Hypothalamus (tissue), 51 donors: ENCODE measurements around the gene UBXN2A.
"Not testable (repeated sequence)": the region's sequence is repeated elsewhere in the genome, so short reads cannot be mapped to it uniquely, and the experiment has no call there.

Experiments
- DNase-seq, 51 donors: peaks; one replicate each; lab custom pipeline; 2025; lab: John Stamatoyannopoulos, UW

UBXN2A gene

DNA sequence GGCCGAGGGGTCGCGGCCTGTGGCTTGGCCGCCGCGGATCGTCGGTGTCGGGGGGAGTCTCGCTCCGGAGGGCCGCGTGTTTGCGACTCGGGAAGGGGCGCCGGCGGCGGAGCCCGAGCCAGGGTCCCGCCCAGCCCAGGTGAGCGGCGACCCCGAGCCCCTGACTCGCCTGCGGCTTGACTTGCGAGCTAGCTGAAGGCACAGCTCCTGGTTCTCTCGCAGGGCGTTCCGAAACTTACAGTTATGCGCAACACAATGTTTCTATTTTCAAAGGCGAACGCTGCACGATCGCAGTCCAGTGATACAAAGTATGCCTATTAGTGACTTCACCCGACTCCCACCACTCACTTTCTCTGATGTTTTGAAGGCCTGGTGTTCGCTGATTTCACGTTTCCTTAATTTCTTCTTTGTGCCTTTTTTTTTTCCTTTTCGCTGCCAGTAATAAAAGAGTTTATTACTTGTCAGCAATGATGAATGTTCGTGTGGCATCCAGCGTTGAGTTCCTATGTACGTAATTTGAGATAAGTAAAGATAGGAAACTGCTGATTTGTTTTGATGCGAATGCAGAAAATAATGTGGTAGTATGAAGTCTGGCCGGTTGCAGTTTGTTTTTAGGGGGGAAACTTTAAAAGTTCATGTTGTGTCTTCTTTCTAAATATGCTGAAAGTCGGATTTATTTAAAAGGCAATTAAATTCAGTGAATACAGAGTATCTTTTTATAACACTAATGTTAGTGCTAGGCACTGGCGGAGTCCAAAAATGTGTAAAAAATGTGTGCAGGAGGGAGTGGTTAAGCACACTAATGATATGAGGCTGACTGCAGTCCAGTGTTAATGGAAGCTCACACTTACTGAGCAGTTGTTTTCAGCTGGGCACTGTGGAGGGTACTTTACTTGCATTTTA lies 706 bp downstream of the UBXN2A start:
- DNase-seq: peak in 11 of 51 donors; percentile 12 to 55 (median 38)

DNA sequence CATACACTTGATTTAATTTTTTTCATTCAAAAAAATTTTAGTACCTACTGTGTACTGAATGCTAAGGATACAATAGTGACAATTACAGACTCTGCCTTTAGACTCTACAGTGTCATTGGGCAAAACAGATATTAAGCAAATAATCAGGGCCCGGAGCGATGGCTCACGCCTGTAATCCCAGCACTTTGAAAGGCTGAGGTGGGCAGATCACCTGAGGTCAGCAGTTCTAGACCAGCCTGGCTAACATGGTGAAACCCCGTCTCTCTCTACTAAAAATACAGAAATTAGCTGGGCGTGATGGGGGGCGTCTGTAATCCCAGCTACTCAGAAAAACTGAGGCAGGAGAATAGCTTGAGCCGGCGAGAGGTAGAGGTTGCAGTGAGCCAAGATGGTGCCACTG lies 1.4 kb downstream of the UBXN2A start:
- no peak for DNase-seq

DNA sequence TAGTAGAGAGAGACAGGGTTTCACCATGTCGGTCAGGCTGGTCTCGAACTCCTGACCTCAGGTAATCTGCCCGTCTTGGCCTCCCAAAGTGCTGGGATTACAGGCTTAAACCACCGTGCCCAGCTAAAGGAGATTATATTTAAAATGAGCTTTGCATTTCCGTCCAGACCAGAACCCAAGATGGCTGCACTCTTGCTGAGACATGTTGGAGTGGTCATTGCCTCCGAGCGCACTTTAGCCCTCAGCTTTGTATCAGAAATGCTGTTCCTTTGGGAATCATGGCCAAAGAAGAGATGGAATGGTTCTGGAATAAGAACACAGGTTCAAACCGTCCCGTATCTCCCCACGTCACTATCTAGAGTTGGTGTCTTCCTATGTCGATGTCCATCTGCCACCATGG lies 3.4 kb downstream of the UBXN2A start:
- DNase-seq: no peak

DNA sequence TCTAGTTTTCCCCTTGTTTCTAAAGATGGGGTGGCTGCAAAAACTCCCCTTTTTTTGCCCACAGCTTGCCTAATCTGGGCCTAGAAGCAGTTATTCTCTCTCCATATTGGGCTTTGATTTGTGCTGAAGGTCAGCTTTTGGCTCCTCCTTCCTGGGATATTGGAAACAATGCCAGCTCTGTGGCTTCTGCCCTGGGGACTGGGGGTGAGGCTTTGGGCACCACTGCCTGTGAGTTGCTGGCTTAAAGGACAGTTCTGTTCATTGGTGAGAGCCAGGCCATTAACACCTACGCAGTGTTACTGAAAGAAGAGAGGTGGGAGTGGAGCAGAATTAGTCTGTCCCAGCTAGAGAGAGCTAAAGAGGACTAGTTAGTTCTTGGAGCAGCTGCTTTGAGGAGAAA lies 4.3 kb downstream of the UBXN2A start:
- peak in 19 of 51 donors; percentile 1 to 54 (median 19) for DNase-seq

DNA sequence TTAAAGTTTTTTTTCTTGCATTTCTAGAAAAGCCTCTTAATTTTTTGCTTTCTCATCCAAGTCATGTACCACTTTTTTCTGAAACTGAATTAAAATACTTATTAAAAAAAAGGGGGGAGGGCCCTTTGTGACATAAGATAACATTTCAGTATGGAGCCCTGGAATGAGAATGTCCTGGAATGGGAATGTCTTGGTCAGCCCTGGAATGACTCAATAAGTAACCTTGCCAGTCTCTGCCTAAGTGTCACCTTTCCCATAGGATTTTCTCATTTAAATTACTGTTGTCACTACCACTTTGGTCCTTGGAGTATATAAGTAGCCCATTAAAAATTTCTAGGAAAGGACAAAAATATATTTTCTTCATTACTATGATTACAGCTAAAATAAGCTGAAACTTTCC lies 4.7 kb downstream of the UBXN2A start:
- no peak for DNase-seq

DNA sequence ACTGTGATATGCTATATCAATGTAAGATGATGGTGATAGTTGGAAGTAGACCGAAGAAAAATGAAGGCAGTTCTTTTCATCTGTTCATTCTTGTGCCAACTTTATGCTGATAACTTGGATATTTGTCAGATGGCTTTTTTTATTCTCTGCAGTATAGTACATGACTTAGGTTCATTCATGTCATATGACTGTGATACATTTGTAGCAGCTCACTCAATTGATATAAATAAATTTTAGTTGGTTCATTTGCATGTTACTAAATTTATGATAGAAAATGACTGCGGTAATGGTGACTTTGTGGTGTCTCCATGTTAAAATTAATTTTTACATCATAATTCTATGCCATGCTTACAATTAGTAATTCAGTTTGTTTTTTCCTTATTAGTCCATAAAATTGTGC lies 7.1 kb downstream of the UBXN2A start:
- DNase-seq: no peak

DNA sequence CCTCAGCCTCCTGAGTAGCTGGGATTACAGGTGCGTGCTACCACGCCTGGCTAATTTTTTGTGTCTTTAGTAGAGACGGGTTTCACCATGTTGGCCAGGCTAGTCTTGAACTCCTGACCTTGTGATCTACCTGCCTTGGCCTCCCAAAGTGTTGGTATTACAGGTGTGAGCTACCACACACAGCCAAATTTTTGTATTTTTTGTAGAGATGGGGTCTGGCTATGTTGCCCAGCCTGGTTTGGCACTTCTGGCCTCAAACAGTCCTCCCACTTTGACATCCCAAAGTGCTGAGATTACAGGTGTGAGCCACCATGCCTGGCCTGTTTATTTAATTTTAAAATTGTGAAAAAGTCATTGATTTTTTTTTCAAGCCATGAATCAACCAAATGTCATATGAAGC lies 12.3 kb downstream of the UBXN2A start:
- not testable (repeated sequence) for DNase-seq

DNA sequence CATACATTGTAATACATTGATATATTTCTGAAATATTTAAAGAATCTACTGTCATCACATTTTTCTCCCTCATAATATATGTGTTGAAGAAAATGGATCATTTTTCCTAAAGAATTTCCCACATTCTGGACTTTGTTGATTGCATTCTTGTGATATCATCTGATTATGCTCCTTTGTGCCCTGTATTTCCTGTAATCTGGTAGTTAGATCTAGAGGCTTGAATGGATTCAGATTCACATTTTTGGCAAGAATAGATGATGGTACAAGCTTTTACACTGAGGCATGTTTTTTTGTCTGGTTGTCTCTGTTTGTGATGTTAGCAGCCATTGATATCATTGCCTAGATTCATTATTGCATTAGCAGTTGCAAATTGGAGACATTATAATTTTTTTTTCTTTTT lies 13.4 kb downstream of the UBXN2A start:
- no peak for DNase-seq

DNA sequence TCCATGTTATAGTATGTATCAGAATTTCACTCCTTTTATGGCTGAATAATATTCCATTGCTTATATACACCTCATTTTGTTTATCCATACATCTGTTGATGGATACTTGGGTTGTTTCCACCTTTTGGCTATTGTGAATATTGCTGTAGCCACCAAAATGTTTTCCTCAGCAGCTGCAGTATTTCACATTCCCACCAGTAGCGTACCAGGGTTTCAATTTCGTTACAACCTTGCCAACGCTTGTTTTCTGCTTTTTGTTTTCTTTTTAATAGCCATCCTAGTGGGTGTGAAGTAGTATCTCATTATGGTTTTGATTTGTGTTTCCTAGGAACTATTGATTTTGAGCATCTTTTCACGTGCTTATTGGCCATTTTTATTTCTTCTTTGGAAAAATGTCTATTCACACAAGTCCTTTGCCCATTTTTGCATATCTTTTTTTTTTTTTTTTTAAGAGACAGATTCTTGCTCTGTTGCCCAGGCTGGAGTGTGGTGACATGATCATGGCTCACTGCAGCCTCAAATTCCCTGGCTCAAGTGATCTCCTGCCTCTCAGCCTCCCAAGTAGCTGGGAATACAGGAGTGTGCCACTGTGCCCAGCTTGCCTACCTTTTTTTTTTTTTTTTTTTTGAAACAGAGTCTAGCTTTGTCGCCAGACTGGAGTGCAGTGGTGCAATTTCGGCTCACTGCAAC lies 14.2 kb downstream of the UBXN2A start:
- no peak for DNase-seq

DNA sequence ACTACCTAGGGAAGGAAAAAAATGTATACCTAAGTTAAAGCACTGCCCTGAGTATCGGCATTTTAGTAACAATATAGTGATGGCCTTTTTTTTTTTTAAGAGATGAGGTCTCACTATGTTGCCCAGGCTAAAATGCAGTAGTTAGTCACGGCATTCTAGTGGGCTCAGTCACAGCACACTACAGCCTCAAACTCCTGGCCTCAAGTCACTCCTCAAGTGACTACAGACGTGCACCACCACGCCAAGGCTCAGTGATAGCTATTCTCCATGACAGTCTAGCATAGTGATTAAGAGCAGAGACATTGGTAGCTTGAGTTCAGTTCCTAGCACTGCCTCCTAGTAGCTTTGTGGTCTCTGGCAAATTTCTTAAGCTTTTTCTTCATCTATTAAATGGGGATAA lies 27.6 kb downstream of the UBXN2A start:
- no peak for DNase-seq

DNA sequence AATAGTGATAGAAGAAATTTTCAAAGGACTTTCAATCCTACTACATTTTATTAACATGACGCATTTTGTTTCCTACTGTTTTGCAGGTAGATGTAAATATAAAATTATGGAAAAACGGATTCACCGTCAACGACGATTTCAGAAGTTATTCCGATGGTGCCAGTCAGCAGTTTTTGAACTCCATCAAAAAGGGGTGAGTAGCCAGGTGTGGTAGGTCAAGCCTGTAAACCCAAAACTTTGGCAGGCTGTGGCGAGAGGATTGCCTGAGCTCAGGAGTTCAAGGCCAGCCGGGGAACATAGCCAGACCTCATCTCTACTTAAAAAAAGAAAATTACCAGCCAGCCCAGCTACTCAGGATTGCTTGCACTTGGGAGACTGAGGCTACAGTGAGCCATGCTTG lies 36.6 kb downstream of the UBXN2A start:
- no peak for DNase-seq

DNA sequence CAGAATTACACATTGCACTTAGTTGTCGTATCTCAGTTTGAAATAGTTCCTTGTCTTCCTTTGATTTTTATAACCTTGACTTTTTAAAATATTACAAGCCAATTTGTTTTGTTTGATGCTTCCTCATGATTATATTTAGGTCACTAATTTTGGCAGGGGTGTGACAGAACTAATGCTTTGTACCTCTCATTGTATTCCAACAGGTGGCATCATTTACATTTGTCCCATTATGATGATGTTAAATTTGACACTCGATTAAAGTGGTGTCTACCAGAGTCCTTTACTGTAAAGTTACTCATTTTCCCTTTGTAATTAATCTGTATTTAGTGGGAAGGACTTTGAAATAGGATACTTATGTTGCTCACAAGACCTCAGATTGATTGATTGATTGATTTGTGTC lies 48.1 kb downstream of the UBXN2A start:
- no peak for DNase-seq

DNA sequence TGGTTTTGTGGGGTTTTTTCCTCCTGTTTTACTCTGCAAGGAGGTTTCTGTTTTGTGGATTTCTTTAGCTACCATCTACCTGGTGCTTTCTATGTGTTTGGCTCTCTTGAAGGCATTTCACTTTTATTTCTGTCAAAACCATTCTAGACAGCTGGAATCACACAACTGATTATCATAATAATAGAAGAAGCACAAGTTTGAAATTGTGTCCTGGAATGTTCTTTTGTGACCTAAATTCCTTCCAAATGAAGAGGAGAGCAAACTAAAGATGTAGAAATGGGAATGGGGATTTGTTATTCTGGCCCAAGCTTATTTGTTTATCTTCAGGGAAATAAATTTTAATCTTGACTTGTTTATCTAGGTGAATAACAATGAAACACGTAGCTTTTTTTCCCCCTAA lies 52.7 kb downstream of the UBXN2A start:
- DNase-seq: no peak

DNA sequence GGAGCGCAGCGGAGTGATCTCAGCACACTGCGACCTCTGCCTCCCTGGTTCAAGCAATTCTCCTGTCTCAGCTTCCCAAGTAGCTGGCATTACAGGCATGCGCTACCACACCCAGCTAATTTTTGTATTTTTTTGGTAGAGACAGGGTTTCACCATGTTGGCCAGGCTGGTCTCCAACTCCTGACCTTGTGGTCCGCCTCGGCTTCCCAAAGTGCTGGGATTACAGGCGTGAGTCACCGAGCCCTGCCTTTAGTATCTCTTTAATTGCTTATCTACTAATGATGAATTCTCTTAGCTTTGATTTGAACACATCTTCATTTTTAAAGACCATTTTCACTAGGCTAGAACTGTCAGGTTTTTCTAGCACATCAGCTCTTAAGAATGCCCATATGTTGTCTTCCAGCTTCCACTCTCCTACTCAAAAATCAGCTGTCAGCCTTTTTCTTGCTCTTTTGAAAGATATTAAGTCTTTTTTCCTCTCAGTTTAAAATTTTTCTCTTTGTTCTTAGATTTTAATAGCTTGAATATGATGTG lies 53.5 kb downstream of the UBXN2A start:
- no peak for DNase-seq

DNA sequence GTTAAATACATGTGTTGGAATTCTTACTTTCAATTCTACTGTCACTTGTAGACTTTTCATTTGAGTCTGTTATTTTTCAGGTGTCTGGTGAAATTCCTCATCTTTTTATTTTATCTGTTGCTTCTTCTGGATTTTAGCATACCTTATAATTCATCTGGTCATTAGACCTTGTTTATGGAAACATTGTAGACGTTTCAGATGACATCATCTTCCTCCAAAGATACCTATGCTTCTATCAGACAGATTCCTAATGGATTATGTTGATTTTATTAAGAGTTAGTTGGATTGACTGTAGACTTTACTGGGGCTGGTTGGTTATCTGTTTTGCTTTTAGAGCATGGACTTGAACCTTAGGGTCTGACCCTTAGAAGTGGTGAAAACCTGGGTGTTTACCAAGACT lies 54.3 kb downstream of the UBXN2A start:
- DNase-seq: no peak

DNA sequence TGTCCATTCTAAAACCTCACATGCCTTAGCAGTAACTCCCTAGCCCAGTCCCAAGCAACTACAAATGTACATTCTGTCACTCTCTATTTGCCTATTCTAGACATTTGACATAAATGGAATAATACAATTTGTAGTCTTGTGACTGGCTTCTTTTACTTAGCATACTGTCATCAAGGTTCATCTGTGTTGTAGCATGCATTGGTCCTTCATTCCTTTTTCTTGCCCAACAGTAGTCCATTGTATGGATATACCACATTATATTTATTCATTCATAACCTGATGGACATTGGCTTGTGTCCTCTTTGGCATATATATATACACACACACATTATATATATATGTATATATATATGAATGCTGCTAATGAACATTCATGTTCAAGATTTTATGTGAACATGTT lies 67.4 kb downstream of the UBXN2A start:
- DNase-seq: no peak

DNA sequence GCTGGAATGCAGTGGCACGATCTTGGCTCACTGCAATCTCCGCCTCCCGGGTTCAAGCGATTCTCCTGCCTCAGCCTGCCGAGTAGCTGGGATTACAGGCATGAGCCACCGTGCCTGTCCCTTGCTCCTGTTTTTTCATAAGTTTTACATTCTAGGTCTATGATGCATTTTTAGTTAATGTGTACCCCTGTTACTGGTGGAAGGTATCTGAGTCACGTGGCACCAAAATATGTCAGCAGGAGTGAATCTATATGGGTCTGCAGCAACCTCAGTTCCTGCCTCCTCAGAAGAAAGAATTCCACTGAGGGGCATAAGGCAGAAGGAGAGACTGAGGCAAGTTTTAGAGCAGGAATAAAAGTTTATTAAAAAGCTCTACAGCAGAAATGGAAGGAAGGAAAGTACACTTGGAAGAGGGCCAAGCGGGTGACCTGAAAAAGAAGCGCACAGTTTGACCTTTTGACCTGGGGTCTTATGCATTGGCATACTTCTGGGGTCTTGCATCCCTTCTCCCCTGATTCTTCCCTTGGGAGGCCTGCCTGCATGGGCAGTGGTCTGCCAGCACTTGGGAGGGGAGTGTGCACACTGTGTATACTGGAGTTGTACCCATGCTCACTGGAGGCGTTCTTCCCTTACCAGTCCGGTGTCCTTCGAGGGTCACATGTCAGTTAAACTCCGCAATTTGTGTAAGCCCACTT lies 68.6 kb downstream of the UBXN2A start:
- no peak for DNase-seq

DNA sequence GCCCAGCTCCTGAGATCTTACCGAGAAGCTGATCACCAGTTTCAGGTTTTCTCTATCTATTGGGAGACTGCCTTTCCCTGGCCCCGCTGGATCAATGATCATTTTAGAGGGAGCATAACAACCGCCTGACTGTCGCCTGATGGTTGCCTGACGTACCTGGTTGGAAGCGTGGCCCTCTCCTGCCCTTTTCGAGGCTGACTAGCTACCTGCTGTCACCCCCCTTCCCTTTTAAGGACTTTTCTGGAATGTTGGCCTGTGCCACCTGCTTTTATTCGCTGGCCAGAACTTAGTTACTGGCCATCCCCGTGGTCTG lies 69.1 kb downstream of the UBXN2A start:
- DNase-seq: no peak

DNA sequence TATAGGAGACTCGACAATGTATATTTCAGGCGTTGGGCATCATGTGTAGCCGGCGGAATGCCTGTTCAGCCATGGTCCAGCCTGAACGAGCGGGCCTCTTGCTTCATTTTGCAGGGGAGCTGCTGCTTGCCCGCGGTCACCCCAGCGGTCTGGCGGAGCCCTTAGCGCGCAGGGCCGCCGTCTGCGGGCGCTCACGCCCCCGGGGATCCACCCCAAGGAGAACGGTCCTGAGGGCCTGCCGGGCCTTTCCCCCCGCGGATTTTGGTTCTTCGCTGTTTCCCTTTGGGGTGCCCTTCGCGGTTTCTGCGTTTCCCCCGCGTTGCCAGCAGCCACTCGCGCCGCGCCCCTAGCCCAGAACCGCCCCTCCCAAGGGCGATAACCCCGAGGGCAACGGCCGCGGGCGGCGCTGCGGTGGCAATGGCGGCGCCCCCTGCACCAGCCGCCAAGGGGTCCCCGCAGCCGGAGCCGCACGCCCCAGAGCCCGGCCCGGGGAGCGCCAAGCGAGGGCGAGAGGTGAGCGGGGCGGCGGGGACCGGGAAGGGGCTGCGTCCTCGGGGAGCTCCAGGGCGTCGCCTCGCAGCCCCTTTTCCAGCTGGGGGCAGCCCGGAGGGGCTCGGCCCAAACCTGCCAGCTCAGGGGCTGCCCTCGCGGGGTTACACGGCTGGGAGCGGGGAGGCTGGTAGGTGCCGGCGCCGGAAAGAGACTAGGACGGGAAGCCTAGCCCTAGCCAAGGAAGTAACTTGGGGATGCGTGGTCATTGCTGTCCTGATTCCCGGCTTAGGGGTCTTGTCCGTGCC lies 69.6 kb downstream of the UBXN2A start, which contains the start of gene MFSD2B:
Gene MFSD2B (plus strand): TSS at position 406 of the 797 bp plus-strand sequence. CDS start 12 bp downstream, at position 418.
- DNase-seq: no peak

DNA sequence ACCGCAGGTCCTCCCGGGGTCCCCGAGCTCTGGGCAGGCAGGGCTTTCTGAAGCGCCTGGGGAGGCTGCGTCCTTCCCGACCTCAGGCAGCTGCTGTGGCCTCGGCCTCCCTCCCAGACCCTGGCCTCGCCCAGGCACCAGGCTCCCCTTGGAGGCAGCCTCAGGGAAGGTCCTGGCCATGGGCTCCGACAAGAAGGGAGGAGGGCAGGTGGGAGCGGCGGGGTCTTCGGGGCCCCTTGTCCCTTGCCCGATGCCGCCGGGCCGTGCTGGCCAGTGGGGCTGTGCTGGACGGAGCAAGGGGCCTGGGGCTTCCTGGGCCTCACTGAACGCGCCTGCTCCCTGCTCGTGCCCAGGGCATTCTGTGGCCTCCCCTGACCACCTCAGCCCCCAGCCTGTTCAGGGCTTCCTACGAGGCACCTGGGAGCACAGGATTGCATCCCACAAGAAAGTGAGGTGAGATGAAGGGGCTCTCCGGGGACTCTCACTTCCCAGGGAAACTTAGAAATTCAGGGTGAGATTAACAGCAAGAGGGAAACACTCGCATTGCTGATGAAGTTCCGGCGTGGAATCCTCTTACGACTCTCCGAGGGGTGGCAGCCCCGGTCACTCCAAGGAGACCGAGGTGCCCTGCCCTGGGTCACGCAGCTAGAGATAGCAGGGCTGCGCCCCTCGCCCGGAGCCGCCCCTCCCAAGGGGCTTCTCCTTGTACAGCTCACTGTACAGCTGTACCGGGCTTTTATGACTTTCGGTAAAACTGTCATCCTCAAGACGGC lies 70.4 kb downstream of the UBXN2A start:
- no peak for DNase-seq
